Endothelial cell (in vitro differentiated cells): Measurements from ENCODE around the gene SPANXB1. TPM values are rescaled to one million over a fixed set of nuclear protein-coding genes. Genes with fewer than 3 reads are reported as not detected.
"Not testable (repeated sequence)": the region's sequence is repeated elsewhere in the genome, so short reads cannot be mapped to it uniquely, and the experiment has no call there.

Source experiments
- DNase-seq: peaks from one replicate; pipeline ENCODE4 v3.0.0; 2021; ENCODE audit warnings: low spot score
- H3K27ac Mint-ChIP-seq: one replicate; pipeline ENCODE4 v1.8.0; 2021; ENCODE audit warnings: mixed read lengths, inconsistent platforms; ENCODE audit not compliant: unreplicated experiment
- H3K27me3 Mint-ChIP-seq: one replicate; pipeline ENCODE4 v1.8.0; 2021; ENCODE audit warnings: mild to moderate bottlenecking, moderate library complexity, mixed read lengths, inconsistent platforms; ENCODE audit not compliant: unreplicated experiment
- H3K36me3 Mint-ChIP-seq: one replicate; pipeline ENCODE4 v1.8.0; 2021; ENCODE audit warnings: mild to moderate bottlenecking, low read depth, mixed read lengths, inconsistent platforms; ENCODE audit not compliant: unreplicated experiment
- H3K4me1 Mint-ChIP-seq: one replicate; pipeline ENCODE4 v1.8.0; 2021; ENCODE audit warnings: mild to moderate bottlenecking, mixed read lengths, inconsistent platforms; ENCODE audit not compliant: unreplicated experiment
- H3K4me3 Mint-ChIP-seq: one replicate; pipeline ENCODE4 v1.8.0; 2021; ENCODE audit warnings: mild to moderate bottlenecking, mixed read lengths, inconsistent platforms; ENCODE audit not compliant: unreplicated experiment
- H3K9me3 Mint-ChIP-seq: one replicate; pipeline ENCODE4 v1.8.0; 2021; ENCODE audit warnings: mixed read lengths, inconsistent platforms; ENCODE audit not compliant: unreplicated experiment
- CTCF ChIP-seq: fragments of 200-600 bp; sonication (generic); IDR thresholded peaks from one replicate; pipeline ENCODE4 v1.5.0; 2021; ENCODE audit warnings: antibody characterized with exemption; ENCODE audit not compliant: unreplicated experiment
- long read RNA-seq: library from polyadenylated mRNA; unstranded; transcript quantifications from one replicate; pipeline ENCODE4 v2.0.0, GENCODE V29; 2020; ENCODE audit not compliant: unreplicated experiment
- total RNA-seq: library from RNA; stranded (reverse); fragmentation: NEBNext Ultra II Directional; extraction: Animal tissue kit (Norgen Biotek cat#: 25700); gene quantifications from one replicate; pipeline ENCODE4 v1.2.1, GENCODE V29; 2021; ENCODE audit not compliant: unreplicated experiment

The SPANXB1 gene
- total RNA-seq = not detected
- long read RNA-seq = 0 reads

GRCh38 chrX:141002568-141002967 lies at the start of gene SPANXB1:
TSS of gene SPANXB1 (plus strand) at chrX:141002594. CDS start at chrX:141002694, 100 bp downstream.
- DNase-seq, H3K36me3 Mint-ChIP-seq, H3K4me3 Mint-ChIP-seq, H3K4me1 Mint-ChIP-seq, H3K27me3 Mint-ChIP-seq, H3K27ac Mint-ChIP-seq, H3K9me3 Mint-ChIP-seq: not testable (repeated sequence)

- Mint-ChIP-seq H3K36me3 (no peaks in the 10 kb centered on the region), H3K27me3 (peaks cover 2% of the 10 kb centered on the region), H3K4me3 (no peak overlapping the region), H3K27ac (no peak overlapping the region), H3K9me3 (no peaks in the 10 kb centered on the region), H3K4me1 (no peaks in the 10 kb centered on the region)
- TF ChIP-seq CTCF = no peak
- DNase-seq = no peak
Measured at GRCh38 chrX:140967036-140967435, 35.4 kb upstream of the SPANXB1 start.

GRCh38 chrX:140971099-140971795 lies 31.1 kb upstream of the SPANXB1 start:
- Mint-ChIP-seq H3K36me3 (no peaks in the 10 kb centered on the region), H3K4me3 (no peak overlapping the region), H3K4me1 (no peaks in the 10 kb centered on the region), H3K27ac (no peak overlapping the region), H3K9me3 (no peaks in the 10 kb centered on the region), H3K27me3 (peaks cover 2% of the 10 kb centered on the region)
- DNase-seq = no peak
- TF ChIP-seq CTCF = no peak

- Mint-ChIP-seq H3K4me1 (no peaks in the 10 kb centered on the region), H3K27me3 (peaks cover under 1% of the 10 kb centered on the region), H3K9me3 (no peaks in the 10 kb centered on the region), H3K36me3 (no peaks in the 10 kb centered on the region), H3K27ac (no peak overlapping the region), H3K4me3 (no peak overlapping the region)
- no peak for DNase-seq
- TF ChIP-seq CTCF = no peak
Measured at GRCh38 chrX:140975472-140975871, 26.9 kb upstream of the SPANXB1 start.

GRCh38 chrX:140980271-140980670 lies 22.1 kb upstream of the SPANXB1 start:
- Mint-ChIP-seq H3K27me3 (no peaks in the 10 kb centered on the region), H3K9me3 (no peaks in the 10 kb centered on the region)
- TF ChIP-seq CTCF = no peak

More at GRCh38 chrX:140980271-140980670, 22.1 kb upstream of the SPANXB1 start:
- Mint-ChIP-seq H3K27ac (no peak overlapping the region), H3K36me3 (no peaks in the 10 kb centered on the region), H3K4me3 (no peak overlapping the region), H3K4me1 (no peaks in the 10 kb centered on the region)
- DNase-seq = no peak
